HG02763 (cell line): Measurements from ENCODE around the gene TMBIM4.

Source experiments
- ATAC-seq: cut with Tn5 transposase; IDR thresholded peaks from one replicate; pipeline ENCODE4 v1.9.1; 2021; ENCODE audit warnings: mild to moderate bottlenecking, moderate library complexity; ENCODE audit not compliant: unreplicated experiment

TMBIM4 gene

GRCh38 chr12:66142826-66143225 is 27.0 kb downstream of the TMBIM4 start:
- no peak for ATAC-seq

- ATAC-seq = no peak
These were observed 28.5 kb downstream of the TMBIM4 start for GRCh38 chr12:66141299-66141698.

- no peak for ATAC-seq
These were observed 29.1 kb downstream of the TMBIM4 start for GRCh38 chr12:66140731-66141130.

- ATAC-seq = no peak
These were observed 30.5 kb downstream of the TMBIM4 start for GRCh38 chr12:66139328-66139727.

GRCh38 chr12:66137937-66138336 is 31.9 kb downstream of the TMBIM4 start:
- ATAC-seq = no peak

- no peak for ATAC-seq
These were observed 37.4 kb downstream of the TMBIM4 start for GRCh38 chr12:66132408-66132807.

- no peak for ATAC-seq
These were observed 38.6 kb downstream of the TMBIM4 start for GRCh38 chr12:66131067-66131688.

GRCh38 chr12:66130267-66131066 is 39.3 kb downstream of the TMBIM4 start, which contains the start of gene LLPH:
Gene LLPH, minus strand, starts transcription at chr12:66130750. Its CDS starts 1,644 bp downstream, at chr12:66129106.
- ATAC-seq = peak; percentile 98

- no peak for ATAC-seq
These were observed 39.9 kb downstream of the TMBIM4 start for GRCh38 chr12:66129934-66130266.

GRCh38 chr12:66127650-66128049 is 42.1 kb downstream of the TMBIM4 start:
- no peak for ATAC-seq

GRCh38 chr12:66120477-66120876 is 49.3 kb downstream of the TMBIM4 start:
- ATAC-seq = no peak

GRCh38 chr12:66119870-66120241 is 49.9 kb downstream of the TMBIM4 start:
- ATAC-seq = no peak

GRCh38 chr12:66119229-66119869 is 50.4 kb downstream of the TMBIM4 start:
- ATAC-seq = no peak

GRCh38 chr12:66118240-66118891 is 51.4 kb downstream of the TMBIM4 start:
- no peak for ATAC-seq

GRCh38 chr12:66117242-66117641 is 52.6 kb downstream of the TMBIM4 start:
- no peak for ATAC-seq

GRCh38 chr12:66115071-66115600 is 54.7 kb downstream of the TMBIM4 start:
- no peak for ATAC-seq

GRCh38 chr12:66113471-66113870 is 56.3 kb downstream of the TMBIM4 start:
- ATAC-seq = no peak

- no peak for ATAC-seq
These were observed 58.2 kb downstream of the TMBIM4 start for GRCh38 chr12:66111605-66112004.

GRCh38 chr12:66109056-66109455 is 60.7 kb downstream of the TMBIM4 start:
- no peak for ATAC-seq

GRCh38 chr12:66108386-66108785 is 61.4 kb downstream of the TMBIM4 start:
- ATAC-seq = no peak

- ATAC-seq = peak; percentile 86
These were observed 62.3 kb downstream of the TMBIM4 start for GRCh38 chr12:66107451-66107915.
